ENCODE results near the gene LITAF.

GRCh38 chr16:11556945-11557720 is 29.6 kb downstream of the LITAF start:
- TF ChIP-seq SUZ12 (IDR thresholded peaks at IDR 0.05; ENCODE audit: extremely low read depth, insufficient read depth, insufficient read length) (no peak), YY1 (IDR thresholded peaks at IDR 0.05; ENCODE audit: insufficient read depth, insufficient read length) (no peak), ZNF274 (IDR thresholded peaks at IDR 0.05; ENCODE audit: low read depth, low read length) (no peak)
